HepG2 (cell line): ENCODE results near the gene BSN. TPM values are rescaled to one million over a fixed set of nuclear protein-coding genes. Genes with fewer than 3 reads are reported as not detected.

ENCODE experiments used
- CSRNP2 ChIP-seq: sonication (generic); formaldehyde crosslinking; conservative IDR thresholded peaks from 2 replicates; pipeline ENCODE4 v1.8.0; 2022; ENCODE audit warnings: low read depth, missing genetic modification reagents
- MXD3 ChIP-seq: IDR thresholded peaks from 2 replicates; pipeline ENCODE4 v1.6.1; 2016; ENCODE audit warnings: mild to moderate bottlenecking, missing biosample characterization, missing genetic modification reagents
- MYC ChIP-seq: sonication (generic); formaldehyde crosslinking; IDR thresholded peaks from 2 replicates; pipeline ENCODE4 v1.9.0; 2021; ENCODE audit warnings: missing genetic modification reagents, borderline replicate concordance
- NFE2L2 ChIP-seq: fragments of 150-350 bp; IDR thresholded peaks from 2 replicates; pipeline ENCODE4 v1.6.1; 2014; ENCODE audit warnings: low read length
- RARA ChIP-seq: IDR thresholded peaks from 2 replicates; pipeline ENCODE4 v1.6.1; 2016; ENCODE audit warnings: missing genetic modification reagents, missing compliant biosample characterization
- TBL1XR1 ChIP-seq: fragments of 150-350 bp; IDR thresholded peaks from 2 replicates; pipeline ENCODE4 v1.6.1; 2014; ENCODE audit warnings: borderline replicate concordance, low read length; ENCODE audit not compliant: partially characterized antibody
- ZNF142 ChIP-seq: sonication (generic); formaldehyde crosslinking; IDR thresholded peaks from 2 replicates; pipeline ENCODE4 v1.4.0; 2020; ENCODE audit warnings: missing genetic modification reagents
- ZNF687 ChIP-seq: sonication (generic); formaldehyde crosslinking; IDR thresholded peaks from 2 replicates; pipeline ENCODE4 v1.5.1; 2020; ENCODE audit warnings: mild to moderate bottlenecking, missing genetic modification reagents, moderate library complexity
- ZNF710 ChIP-seq: sonication (generic); formaldehyde crosslinking; IDR thresholded peaks from 2 replicates; pipeline ENCODE4 v1.5.0; 2020; ENCODE audit warnings: mild to moderate bottlenecking, missing genetic modification reagents, borderline replicate concordance
- ZNF75D ChIP-seq: sonication (generic); formaldehyde crosslinking; IDR thresholded peaks from 2 replicates; pipeline ENCODE4 v1.8.1; 2023; ENCODE audit warnings: missing genetic modification reagents, mild to moderate bottlenecking, borderline replicate concordance
- polyA plus RNA-seq, 8 experiments: library from polyadenylated mRNA; depleted of rRNA in 3 of 8; stranded (reverse) in 7 of 8; unstranded in 1 of 8; fragments of >200 nt; fragmentation: Illumina TruSeq in 4 of 8; extraction: Trizol in 4 of 8; gene quantifications; 2 replicates each; pipeline versions ENCODE4 v1.2.1 to v1.2.3, GENCODE V29; 2011 to 2016; ENCODE audit warnings: low read depth in 4 of 8, missing spikeins in 1 of 8, mixed read lengths in 1 of 8; ENCODE audit not compliant: insufficient read depth in 1 of 8
- total RNA-seq, 5 experiments: library from RNA; depleted of rRNA; stranded (reverse); fragments of >200 nt; fragmentation: Illumina TruSeq; extraction: Trizol; gene quantifications; 2 replicates each; pipeline ENCODE4 v1.2.3, GENCODE V29; 2016; ENCODE audit warnings: low read depth in 1 of 5
- TF ChIP-seq, protein P1 (sequence below): sonication (generic); formaldehyde crosslinking; conservative IDR thresholded peaks from 2 replicates; pipeline ENCODE4 v1.8.0; 2022; ENCODE audit warnings: mild to moderate bottlenecking, moderate library complexity, missing genetic modification reagents

Gene BSN
- total and polyA plus RNA-seq, 2 of the 13 experiments (the other 11 are each of a cell fraction or from before 2014, with no cell fraction given) = 0.42 to 0.86 TPM

DNA sequence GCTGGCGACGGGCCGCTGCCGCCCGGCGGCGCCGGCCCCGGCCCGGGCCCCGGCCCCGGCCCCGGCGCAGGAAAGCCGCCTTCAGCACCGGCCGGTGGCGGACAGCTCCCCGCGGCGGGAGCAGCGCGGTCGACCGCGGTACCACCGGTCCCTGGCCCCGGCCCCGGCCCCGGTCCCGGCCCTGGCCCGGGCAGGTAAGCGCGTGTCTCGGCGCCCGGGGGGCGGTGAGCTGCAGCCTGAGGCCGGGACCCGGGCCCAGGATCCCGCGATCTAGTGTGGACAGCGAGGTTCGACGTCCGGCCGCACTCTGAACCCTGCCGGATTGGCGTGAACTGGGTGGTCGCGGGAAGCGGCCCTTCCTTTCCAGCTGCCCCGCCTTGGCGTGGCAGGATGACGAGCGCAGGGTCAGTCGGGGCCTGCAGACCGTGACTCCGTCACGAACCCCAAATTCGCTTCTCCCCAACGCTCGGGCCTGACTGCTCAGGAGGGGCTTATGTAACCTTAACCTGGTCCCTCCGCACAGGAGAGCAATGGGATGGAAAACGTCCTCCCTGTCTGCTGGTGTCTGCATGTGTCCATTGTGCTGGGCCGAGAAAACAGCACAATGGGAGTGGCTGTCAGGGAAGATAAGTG lies 472 bp downstream of the BSN start (continued):
- peak; percentile 82 for TF ChIP-seq ZNF142 (CRISPR knock-in tag)
- no peak for TF ChIP-seq TBL1XR1
- TF ChIP-seq ZNF75D (CRISPR knock-in tag) = no peak
- TF ChIP-seq, protein P1, sequence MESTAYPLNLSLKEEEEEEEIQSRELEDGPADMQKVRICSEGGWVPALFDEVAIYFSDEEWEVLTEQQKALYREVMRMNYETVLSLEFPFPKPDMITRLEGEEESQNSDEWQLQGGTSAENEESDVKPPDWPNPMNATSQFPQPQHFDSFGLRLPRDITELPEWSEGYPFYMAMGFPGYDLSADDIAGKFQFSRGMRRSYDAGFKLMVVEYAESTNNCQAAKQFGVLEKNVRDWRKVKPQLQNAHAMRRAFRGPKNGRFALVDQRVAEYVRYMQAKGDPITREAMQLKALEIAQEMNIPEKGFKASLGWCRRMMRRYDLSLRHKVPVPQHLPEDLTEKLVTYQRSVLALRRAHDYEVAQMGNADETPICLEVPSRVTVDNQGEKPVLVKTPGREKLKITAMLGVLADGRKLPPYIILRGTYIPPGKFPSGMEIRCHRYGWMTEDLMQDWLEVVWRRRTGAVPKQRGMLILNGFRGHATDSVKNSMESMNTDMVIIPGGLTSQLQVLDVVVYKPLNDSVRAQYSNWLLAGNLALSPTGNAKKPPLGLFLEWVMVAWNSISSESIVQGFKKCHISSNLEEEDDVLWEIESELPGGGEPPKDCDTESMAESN = 0 out of 2 replicates have a peak, but pooled peaks have one; percentile 43
- TF ChIP-seq ZNF710 (CRISPR knock-in tag) = 0 out of 2 replicates have a peak, but pooled peaks have one; percentile 8
- TF ChIP-seq MXD3 (CRISPR knock-in tag) = peak; percentile 65; the same call in 1 of the 2 replicates
- TF ChIP-seq ZNF687 (CRISPR knock-in tag) = peak; percentile 39; the same call in 1 of the 2 replicates
- TF ChIP-seq CSRNP2 (CRISPR knock-in tag) = no peak
- TF ChIP-seq MYC (CRISPR knock-in tag) = peak; percentile 44; the same call in 1 of the 2 replicates
- peak; percentile 31; the same call in 1 of the 2 replicates for TF ChIP-seq RARA (CRISPR knock-in tag)
- no peak for TF ChIP-seq NFE2L2
